WI38 (cell line): ENCODE data around the gene NPIPB8.
"Not testable (repeated sequence)": the region's sequence is repeated elsewhere in the genome, so short reads cannot be mapped to it uniquely, and the experiment has no call there.

ENCODE experiments used
- H3K4me3 ChIP-seq: 2 replicates; pipeline ENCODE4 v1.5.1; 2011; ENCODE audit warnings: low read depth, mild to moderate bottlenecking, control low read depth, low read length
- CTCF ChIP-seq: IDR thresholded peaks from 2 replicates; pipeline ENCODE4 v1.5.1; 2012; ENCODE audit warnings: low read depth, mild to moderate bottlenecking, control low read depth, low read length

Gene NPIPB8

GRCh38 chr16:28603381-28604185 is 34.3 kb upstream of the NPIPB8 start:
- no peak overlapping the region for H3K4me3 ChIP-seq

GRCh38 chr16:28604186-28604565 is 33.7 kb upstream of the NPIPB8 start:
- no peak overlapping the region for H3K4me3 ChIP-seq
- no peak for TF ChIP-seq CTCF

More at GRCh38 chr16:28603381-28604185, 34.3 kb upstream of the NPIPB8 start:
- TF ChIP-seq CTCF = no peak

GRCh38 chr16:28606291-28607115 is 31.4 kb upstream of the NPIPB8 start:
- H3K4me3 ChIP-seq = no peak overlapping the region
- TF ChIP-seq CTCF = no peak

- no peak overlapping the region for H3K4me3 ChIP-seq
- TF ChIP-seq CTCF = no peak
These were observed 30.7 kb upstream of the NPIPB8 start for GRCh38 chr16:28607116-28607623.

- H3K4me3 ChIP-seq = not testable (repeated sequence)
These were observed 30.0 kb upstream of the NPIPB8 start for GRCh38 chr16:28607681-28608495.

GRCh38 chr16:28608496-28608808 is 29.4 kb upstream of the NPIPB8 start:
- H3K4me3 ChIP-seq = not testable (repeated sequence)

GRCh38 chr16:28608867-28609596 is 28.8 kb upstream of the NPIPB8 start:
- H3K4me3 ChIP-seq = not testable (repeated sequence)
